Measurements from ENCODE around the gene SMG7. TPM values are rescaled to one million over a fixed set of nuclear protein-coding genes. Genes with fewer than 3 reads are reported as not detected.

The SMG7 gene
- total and polyA plus RNA-seq, 5 donors from 2014 or later = 13.6 to 66.1 (median 21.7) TPM

DNA sequence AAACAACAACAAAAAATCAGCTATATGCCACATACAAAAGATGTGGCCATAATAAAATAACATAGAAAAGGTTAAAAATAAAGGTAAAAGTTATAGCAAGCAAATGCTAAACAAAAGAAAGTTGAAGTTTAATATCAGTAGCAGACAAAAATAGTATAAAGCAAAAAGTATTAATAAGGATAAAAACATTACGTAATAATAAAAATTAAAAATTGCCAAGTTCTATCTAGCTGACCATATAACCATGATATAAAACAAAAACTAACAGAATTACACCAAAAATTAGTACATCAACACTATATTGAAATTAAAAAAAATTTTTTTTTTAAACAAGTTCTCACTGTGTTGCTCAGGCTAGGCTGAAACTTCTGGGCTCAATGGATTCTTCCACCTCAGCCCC lies 15.5 kb upstream of the SMG7 start:
- no peaks in the 10 kb centered on the region for H3K9me3 ChIP-seq (ENCODE audit: control insufficient read depth in 2 of 2, low read length in 2 of 2)
- DNase-seq (no peak), ATAC-seq (ENCODE audit: low read depth in 2 of 2) (no peak)
- no peaks in the 10 kb centered on the region for H3K36me3 Mint-ChIP-seq
- no peaks in the 10 kb centered on the region for H3K4me1 ChIP-seq (ENCODE audit: control insufficient read depth, insufficient read depth, low read length, poor library complexity, severe bottlenecking)
- no peak overlapping the region for H3K4me3 Mint-ChIP-seq
- H3K4me1 Mint-ChIP-seq = peaks cover 0 to 2% (median 0%) of the 10 kb centered on the region in 4 donors
- H3K27me3 Mint-ChIP-seq = peaks cover 65% of the 10 kb centered on the region
- H3K9me3 Mint-ChIP-seq = no peaks in the 10 kb centered on the region
- no peaks in the 10 kb centered on the region for H3K36me3 ChIP-seq (ENCODE audit: control insufficient read depth, insufficient read depth, low read length)
- H3K4me3 ChIP-seq (ENCODE audit: low read depth, low read length) = no peak overlapping the region
- H3K27me3 ChIP-seq (ENCODE audit: control insufficient read depth, insufficient read depth, low read length) = peaks cover 10% of the 10 kb centered on the region
- H3K27ac Mint-ChIP-seq = no peak overlapping the region
- H3K27ac ChIP-seq (ENCODE audit: insufficient read depth, low read length, poor library complexity, severe bottlenecking) = no peak overlapping the region

- no peaks in the 10 kb centered on the region for H3K36me3 Mint-ChIP-seq
- Histone ChIP-seq H3K9me3 (ENCODE audit: control insufficient read depth in 2 of 2, low read length in 2 of 2) (no peaks in the 10 kb centered on the region), H3K4me3 (ENCODE audit: low read depth, low read length) (no peak overlapping the region), H3K27ac (ENCODE audit: insufficient read depth, low read length, poor library complexity, severe bottlenecking) (no peak overlapping the region), H3K4me1 (ENCODE audit: control insufficient read depth, insufficient read depth, low read length, poor library complexity, severe bottlenecking) (no peaks in the 10 kb centered on the region), H3K36me3 (ENCODE audit: control insufficient read depth, insufficient read depth, low read length) (no peaks in the 10 kb centered on the region), H3K27me3 (ENCODE audit: control insufficient read depth, insufficient read depth, low read length) (peaks cover 10% of the 10 kb centered on the region)
- no peaks in the 10 kb centered on the region for H3K9me3 Mint-ChIP-seq
- H3K4me1 Mint-ChIP-seq = peaks cover 0 to 2% (median 0%) of the 10 kb centered on the region in 4 donors
- peaks cover 67% of the 10 kb centered on the region for H3K27me3 Mint-ChIP-seq
- DNase-seq = no peak
- H3K27ac Mint-ChIP-seq = peak overlapping the region in 1 of 3 donors; percentile 12
- ATAC-seq (ENCODE audit: low read depth in 2 of 2) = no peak
- no peak overlapping the region for H3K4me3 Mint-ChIP-seq
Measured at GRCh38 chr1:183457449-183457848, 14.8 kb upstream of the SMG7 start.

DNA sequence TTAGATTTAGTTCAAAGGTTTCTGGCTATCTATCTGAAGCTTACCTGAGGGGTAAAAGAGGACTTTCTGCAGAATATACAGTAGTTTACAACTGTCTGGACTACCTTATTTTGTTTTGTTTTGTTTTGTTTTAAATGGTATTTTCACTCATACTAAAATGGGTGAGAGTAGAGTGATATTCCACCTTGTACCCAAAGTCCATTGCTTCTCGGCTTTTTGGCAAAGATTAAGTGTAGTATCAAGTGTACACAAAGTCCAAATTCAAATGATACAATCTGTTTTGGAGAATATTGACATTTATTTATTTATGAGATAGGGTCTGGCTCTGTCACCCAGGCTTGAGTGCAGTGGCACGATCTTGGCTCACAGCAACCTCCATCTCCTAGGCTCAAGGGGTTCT lies 11.7 kb upstream of the SMG7 start:
- Mint-ChIP-seq H3K27me3 (peaks cover 78% of the 10 kb centered on the region), H3K4me3 (no peak overlapping the region), H3K36me3 (no peaks in the 10 kb centered on the region), H3K4me1 (peaks cover 0 to 2% (median 0%) of the 10 kb centered on the region in 4 donors), H3K9me3 (no peaks in the 10 kb centered on the region), H3K27ac (no peak overlapping the region)
- ATAC-seq (ENCODE audit: low read depth in 2 of 2) (no peak), DNase-seq (no peak)
- Histone ChIP-seq H3K9me3 (ENCODE audit: control insufficient read depth in 2 of 2, low read length in 2 of 2) (no peaks in the 10 kb centered on the region), H3K4me3 (ENCODE audit: low read depth, low read length) (no peak overlapping the region), H3K27me3 (ENCODE audit: control insufficient read depth, insufficient read depth, low read length) (peaks cover 14% of the 10 kb centered on the region), H3K36me3 (ENCODE audit: control insufficient read depth, insufficient read depth, low read length) (no peaks in the 10 kb centered on the region), H3K4me1 (ENCODE audit: control insufficient read depth, insufficient read depth, low read length, poor library complexity, severe bottlenecking) (no peaks in the 10 kb centered on the region), H3K27ac (ENCODE audit: insufficient read depth, low read length, poor library complexity, severe bottlenecking) (no peak overlapping the region)

DNA sequence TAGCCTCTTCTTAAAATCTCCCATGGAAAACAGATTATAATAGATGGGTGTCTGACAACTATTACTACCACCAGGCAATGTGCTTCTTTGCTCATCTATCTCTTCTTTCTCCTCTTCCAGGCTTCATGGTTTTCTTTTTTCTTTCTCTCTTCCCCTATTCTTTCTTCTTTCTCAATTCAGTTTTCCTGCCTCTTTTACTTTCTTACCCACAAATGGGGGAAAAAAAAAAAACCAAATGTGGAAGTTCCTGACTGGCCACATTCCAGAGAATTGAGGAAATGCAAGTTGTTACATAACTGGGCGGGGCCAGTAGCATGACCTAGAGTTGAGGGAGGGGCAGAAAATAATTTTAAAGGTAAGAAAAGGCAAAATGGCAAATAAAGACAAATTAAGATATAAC lies 10.9 kb upstream of the SMG7 start:
- DNase-seq (no peak), ATAC-seq (ENCODE audit: low read depth in 2 of 2) (no peak)
- H3K9me3 ChIP-seq (ENCODE audit: control insufficient read depth in 2 of 2, low read length in 2 of 2) = no peaks in the 10 kb centered on the region
- Mint-ChIP-seq H3K27me3 (peaks cover 76% of the 10 kb centered on the region), H3K4me3 (no peak overlapping the region), H3K4me1 (peaks cover 0 to 2% (median 0%) of the 10 kb centered on the region in 4 donors), H3K36me3 (no peaks in the 10 kb centered on the region), H3K27ac (no peak overlapping the region), H3K9me3 (no peaks in the 10 kb centered on the region)
- H3K36me3 ChIP-seq (ENCODE audit: control insufficient read depth, insufficient read depth, low read length) = no peaks in the 10 kb centered on the region
- no peaks in the 10 kb centered on the region for H3K4me1 ChIP-seq (ENCODE audit: control insufficient read depth, insufficient read depth, low read length, poor library complexity, severe bottlenecking)
- peaks cover 14% of the 10 kb centered on the region for H3K27me3 ChIP-seq (ENCODE audit: control insufficient read depth, insufficient read depth, low read length)
- H3K4me3 ChIP-seq (ENCODE audit: low read depth, low read length) = no peak overlapping the region
- H3K27ac ChIP-seq (ENCODE audit: insufficient read depth, low read length, poor library complexity, severe bottlenecking) = no peak overlapping the region

- Mint-ChIP-seq H3K27ac (no peak overlapping the region), H3K4me1 (peaks cover 0 to 2% (median 0%) of the 10 kb centered on the region in 4 donors), H3K9me3 (no peaks in the 10 kb centered on the region), H3K27me3 (peaks cover 60% of the 10 kb centered on the region), H3K36me3 (no peaks in the 10 kb centered on the region), H3K4me3 (no peak overlapping the region)
- Histone ChIP-seq H3K27me3 (ENCODE audit: control insufficient read depth, insufficient read depth, low read length) (peaks cover 14% of the 10 kb centered on the region), H3K4me1 (ENCODE audit: control insufficient read depth, insufficient read depth, low read length, poor library complexity, severe bottlenecking) (no peaks in the 10 kb centered on the region), H3K36me3 (ENCODE audit: control insufficient read depth, insufficient read depth, low read length) (no peaks in the 10 kb centered on the region), H3K9me3 (ENCODE audit: control insufficient read depth in 2 of 2, low read length in 2 of 2) (no peaks in the 10 kb centered on the region), H3K4me3 (ENCODE audit: low read depth, low read length) (no peak overlapping the region), H3K27ac (ENCODE audit: insufficient read depth, low read length, poor library complexity, severe bottlenecking) (no peak overlapping the region)
- DNase-seq (no peak), ATAC-seq (ENCODE audit: low read depth in 2 of 2) (no peak)
Measured at GRCh38 chr1:183463566-183463965, 8.7 kb upstream of the SMG7 start.

- H3K4me1 Mint-ChIP-seq = peaks cover 0 to 7% (median under 1%) of the 10 kb centered on the region in 4 donors
- no peak overlapping the region for H3K4me3 ChIP-seq (ENCODE audit: low read depth, low read length)
- no peak overlapping the region for H3K4me3 Mint-ChIP-seq
- H3K36me3 Mint-ChIP-seq = no peaks in the 10 kb centered on the region
- ATAC-seq (ENCODE audit: low read depth in 2 of 2) (no peak), DNase-seq (no peak)
- peaks cover 9% of the 10 kb centered on the region for H3K27me3 ChIP-seq (ENCODE audit: control insufficient read depth, insufficient read depth, low read length)
- peaks cover 36% of the 10 kb centered on the region for H3K27me3 Mint-ChIP-seq
- no peak overlapping the region for H3K27ac Mint-ChIP-seq
- no peaks in the 10 kb centered on the region for H3K9me3 ChIP-seq (ENCODE audit: control insufficient read depth in 2 of 2, low read length in 2 of 2)
- H3K36me3 ChIP-seq (ENCODE audit: control insufficient read depth, insufficient read depth, low read length) = no peaks in the 10 kb centered on the region
- H3K27ac ChIP-seq (ENCODE audit: insufficient read depth, low read length, poor library complexity, severe bottlenecking) = no peak overlapping the region
- peaks cover 0 to under 1% (median 0%) of the 10 kb centered on the region in 7 donors for H3K9me3 Mint-ChIP-seq
- peaks cover 12% of the 10 kb centered on the region for H3K4me1 ChIP-seq (ENCODE audit: control insufficient read depth, insufficient read depth, low read length, poor library complexity, severe bottlenecking)
Measured at GRCh38 chr1:183466781-183467180, 5.5 kb upstream of the SMG7 start.

GRCh38 chr1:183467687-183468086 lies 4.6 kb upstream of the SMG7 start:
- Mint-ChIP-seq H3K27ac (no peak overlapping the region), H3K4me1 (peaks cover 0 to 13% (median 2%) of the 10 kb centered on the region in 4 donors), H3K4me3 (no peak overlapping the region), H3K9me3 (peaks cover 0 to 2% (median 0%) of the 10 kb centered on the region in 7 donors), H3K36me3 (no peaks in the 10 kb centered on the region), H3K27me3 (peaks cover 31% of the 10 kb centered on the region)
- H3K27me3 ChIP-seq (ENCODE audit: control insufficient read depth, insufficient read depth, low read length) = peaks cover 6% of the 10 kb centered on the region
- H3K36me3 ChIP-seq (ENCODE audit: control insufficient read depth, insufficient read depth, low read length) = no peaks in the 10 kb centered on the region
- DNase-seq = no peak
- no peak overlapping the region for H3K4me3 ChIP-seq (ENCODE audit: low read depth, low read length)
- no peak overlapping the region for H3K27ac ChIP-seq (ENCODE audit: insufficient read depth, low read length, poor library complexity, severe bottlenecking)
- peaks cover 14% of the 10 kb centered on the region for H3K4me1 ChIP-seq (ENCODE audit: control insufficient read depth, insufficient read depth, low read length, poor library complexity, severe bottlenecking)
- no peaks in the 10 kb centered on the region for H3K9me3 ChIP-seq (ENCODE audit: control insufficient read depth in 2 of 2, low read length in 2 of 2)
- ATAC-seq (ENCODE audit: low read depth in 2 of 2) = no peak

- peaks cover 7 to 29% (median 14%) of the 10 kb centered on the region in 4 donors for H3K4me1 Mint-ChIP-seq
- DNase-seq (peak; percentile 87 to 92 (median 88)), ATAC-seq (ENCODE audit: low read depth in 2 of 2) (peak; percentile 62 to 68)
- peak overlapping the region; percentile 96 to 100 (median 99) for H3K4me3 Mint-ChIP-seq
- H3K27me3 Mint-ChIP-seq = peaks cover 12% of the 10 kb centered on the region
- Histone ChIP-seq H3K27ac (ENCODE audit: insufficient read depth, low read length, poor library complexity, severe bottlenecking) (peak overlapping the region; percentile 97), H3K4me3 (ENCODE audit: low read depth, low read length) (peak overlapping the region; percentile 96), H3K36me3 (ENCODE audit: control insufficient read depth, insufficient read depth, low read length) (no peaks in the 10 kb centered on the region), H3K27me3 (ENCODE audit: control insufficient read depth, insufficient read depth, low read length) (no peaks in the 10 kb centered on the region), H3K9me3 (ENCODE audit: control insufficient read depth in 2 of 2, low read length in 2 of 2) (no peaks in the 10 kb centered on the region), H3K4me1 (ENCODE audit: control insufficient read depth, insufficient read depth, low read length, poor library complexity, severe bottlenecking) (peaks cover 39% of the 10 kb centered on the region)
- H3K36me3 Mint-ChIP-seq = no peaks in the 10 kb centered on the region
- peaks cover 0 to 2% (median 0%) of the 10 kb centered on the region in 7 donors for H3K9me3 Mint-ChIP-seq
- peak overlapping the region in 2 of 3 donors; percentile 99 to 100 for H3K27ac Mint-ChIP-seq
Measured at GRCh38 chr1:183470147-183470960, 1.9 kb upstream of the SMG7 start.

All from CD4-positive, CD25-positive, alpha-beta regulatory T cell (primary cell).